H1 (cell line): Measurements from ENCODE around the gene ALOX5. TPM values are rescaled to one million over a fixed set of nuclear protein-coding genes. Genes with fewer than 3 reads are reported as not detected.
A peak's percentile ranks its signal among the peaks of the same experiment; 100 is the strongest.
"Not testable (repeated sequence)": the region's sequence is repeated elsewhere in the genome, so short reads cannot be mapped to it uniquely, and the experiment has no call there.

Experiments
- CTCF ChIA-PET: fragments of 300-600 bp; sonication (Branson Sonifier 250); formaldehyde crosslinking; loops from one replicate; lab custom pipeline; 2021; ENCODE audit not compliant: partially characterized antibody; lab: Charles Lee
- POLR2A ChIA-PET: fragments of 300-600 bp; sonication (Branson Sonifier 250); formaldehyde crosslinking; loops from one replicate; lab custom pipeline; 2021; ENCODE audit warnings: inconsistent platforms; ENCODE audit not compliant: partially characterized antibody; lab: Charles Lee
- DNase-seq, 2 experiments: peaks; one replicate each; pipeline versions ENCODE4 v3.0.0 to v3.0.0-alpha.2; 2010 to 2022; ENCODE audit warnings: low spot score in 2 of 2, low read depth in 1 of 2, mixed read lengths in 1 of 2
- FAIRE-seq: peaks from 2 replicates; lab custom pipeline; 2011; peaks lifted over from hg19 to GRCh38; lab: Jason Lieb, UNC
- H2AFZ ChIP-seq: 2 replicates; pipeline ENCODE4 v1.8.1; 2012; ENCODE audit warnings: low read length, inconsistent platforms
- H2AK5ac ChIP-seq: 2 replicates; pipeline ENCODE4 v1.6.1; 2013; ENCODE audit warnings: low read depth, low read length
- H2BK120ac ChIP-seq: replicated peaks from 2 replicates; pipeline ENCODE3; 2013; ENCODE audit warnings: low read depth, low read length, inconsistent platforms
- H2BK12ac ChIP-seq: 2 replicates; pipeline ENCODE4 v1.6.1; 2013; ENCODE audit warnings: low read depth, low read length
- H2BK15ac ChIP-seq: 2 replicates; pipeline ENCODE4 v1.6.1; 2013; ENCODE audit warnings: low read length
- H2BK20ac ChIP-seq: 2 replicates; pipeline ENCODE4 v1.6.1; 2013; ENCODE audit warnings: low read length
- H2BK5ac ChIP-seq: 2 replicates; pipeline ENCODE4 v1.6.1; 2013; ENCODE audit warnings: low read depth, low read length
- H3K14ac ChIP-seq: 2 replicates; pipeline ENCODE4 v1.6.1; 2013; ENCODE audit warnings: inconsistent platforms; ENCODE audit not compliant: insufficient read length
- H3K18ac ChIP-seq: 2 replicates; pipeline ENCODE4 v1.6.1; 2013; ENCODE audit warnings: low read length; ENCODE audit errors: extremely low read depth
- H3K23ac ChIP-seq: 2 replicates; pipeline ENCODE4 v1.6.1; 2013; ENCODE audit warnings: inconsistent platforms; ENCODE audit not compliant: insufficient read length
- H3K23me2 ChIP-seq: 2 replicates; pipeline ENCODE4 v1.6.1; 2013; ENCODE audit warnings: low read depth, low read length
- H3K27ac ChIP-seq: 2 replicates; pipeline ENCODE4 v1.6.1; 2011; ENCODE audit warnings: low read depth, low read length, inconsistent platforms
- H3K27me3 ChIP-seq, 4 experiments: replicated peaks in 1 of 4; 1 replicate in 1 of 4; 2 replicates in 3 of 4; pipeline versions ENCODE4 v1.6.1 to v1.8.1; 2011 to 2013; ENCODE audit warnings: low read length in 3 of 4, mild to moderate bottlenecking in 3 of 4, inconsistent platforms in 2 of 4, mixed read lengths in 2 of 4, moderate library complexity in 1 of 4; ENCODE audit not compliant: control insufficient read depth in 3 of 4, insufficient read depth in 3 of 4; ENCODE audit errors: extremely low read depth in 1 of 4
- H3K36me3 ChIP-seq, 4 experiments: 2 replicates each; pipeline versions ENCODE4 v1.6.1 to v1.8.1; 2011 to 2013; ENCODE audit warnings: mild to moderate bottlenecking in 4 of 4, low read length in 3 of 4, moderate library complexity in 2 of 4, control low read depth in 1 of 4, inconsistent platforms in 1 of 4; ENCODE audit not compliant: insufficient read depth in 4 of 4, control insufficient read depth in 2 of 4
- H3K4ac ChIP-seq: replicated peaks from 2 replicates; pipeline ENCODE3; 2013; ENCODE audit warnings: low read length, low read depth, mixed read lengths, inconsistent platforms; ENCODE audit not compliant: insufficient read length
- H3K4me1 ChIP-seq, 4 experiments: replicated peaks in 1 of 4; 1 replicate in 1 of 4; 2 replicates in 3 of 4; pipeline versions ENCODE4 v1.6.1 to v1.8.1; 2011 to 2013; ENCODE audit warnings: low read length in 3 of 4, inconsistent platforms in 2 of 4, mixed read lengths in 1 of 4; ENCODE audit not compliant: insufficient read depth in 4 of 4, control insufficient read depth in 3 of 4
- H3K4me2 ChIP-seq, 2 experiments: 2 replicates each; pipeline versions ENCODE4 v1.6.1 to v1.8.1; 2011 to 2013; ENCODE audit warnings: low read depth in 2 of 2, low read length in 2 of 2, control low read depth in 1 of 2, inconsistent platforms in 1 of 2, mild to moderate bottlenecking in 1 of 2; ENCODE audit not compliant: insufficient read depth in 1 of 2
- H3K4me3 ChIP-seq, 4 experiments: fragments of 200-600, 300-600 bp in 1 of 4; sonication (generic), shearing (Covaris generic), sonication (Bioruptor Twin) in 1 of 4; 2 replicates each; pipeline versions ENCODE4 v1.5.1 to v1.8.1; 2011 to 2016; ENCODE audit warnings: low read length in 4 of 4, low read depth in 3 of 4, control low read depth in 2 of 4, inconsistent platforms in 2 of 4, mild to moderate bottlenecking in 2 of 4, mixed read lengths in 1 of 4, moderate library complexity in 1 of 4; ENCODE audit not compliant: insufficient read depth in 2 of 4; ENCODE audit errors: extremely low read depth in 1 of 4
- H3K56ac ChIP-seq: replicated peaks from 2 replicates; pipeline ENCODE3; 2013; ENCODE audit warnings: low read depth, mild to moderate bottlenecking, mixed read lengths, low read length, inconsistent platforms; ENCODE audit not compliant: insufficient read length
- H3K79me1 ChIP-seq: 2 replicates; pipeline ENCODE4 v1.6.1; 2013; ENCODE audit warnings: low read depth, low read length, control low read depth
- H3K79me2 ChIP-seq, 2 experiments: 2 replicates each; pipeline versions ENCODE4 v1.6.1 to v1.8.1; 2012 to 2013; ENCODE audit warnings: low read length in 2 of 2, mild to moderate bottlenecking in 2 of 2, inconsistent platforms in 1 of 2; ENCODE audit not compliant: insufficient read depth in 2 of 2, control insufficient read depth in 1 of 2
- H3K9ac ChIP-seq, 4 experiments: replicated peaks in 1 of 4; 1 replicate in 1 of 4; 2 replicates in 3 of 4; pipeline versions ENCODE4 v1.6.1 to v1.8.1; 2011 to 2013; ENCODE audit warnings: low read depth in 3 of 4, low read length in 3 of 4, control low read depth in 2 of 4, mild to moderate bottlenecking in 2 of 4, moderate library complexity in 2 of 4, inconsistent platforms in 1 of 4; ENCODE audit errors: extremely low read depth in 1 of 4
- H3K9me3 ChIP-seq, 2 experiments: 2 replicates each; pipeline versions ENCODE4 v1.6.1 to v1.8.1; 2012 to 2013; ENCODE audit warnings: mild to moderate bottlenecking in 2 of 2, moderate library complexity in 2 of 2, control low read depth in 1 of 2, inconsistent platforms in 1 of 2, low read depth in 1 of 2, low read length in 1 of 2, mixed read lengths in 1 of 2; ENCODE audit not compliant: insufficient read depth in 2 of 2
- H4K20me1 ChIP-seq, 2 experiments: replicated peaks in 1 of 2; 2 replicates each; pipeline versions ENCODE3 to v1.8.1; 2011 to 2013; ENCODE audit warnings: inconsistent platforms in 2 of 2, low read length in 2 of 2, mild to moderate bottlenecking in 1 of 2; ENCODE audit not compliant: insufficient read depth in 2 of 2, control insufficient read depth in 1 of 2
- H4K5ac ChIP-seq: 2 replicates; pipeline ENCODE4 v1.6.1; 2013; ENCODE audit warnings: low read length, low read depth, mixed read lengths, inconsistent platforms; ENCODE audit not compliant: insufficient read length
- H4K8ac ChIP-seq: 2 replicates; pipeline ENCODE4 v1.8.0; 2013; ENCODE audit warnings: mild to moderate bottlenecking, moderate library complexity, low read length, inconsistent platforms; ENCODE audit not compliant: insufficient read depth; ENCODE audit errors: extremely low read depth
- H4K91ac ChIP-seq: replicated peaks from 2 replicates; pipeline ENCODE3; 2013; ENCODE audit warnings: low read length, mixed read lengths, inconsistent platforms; ENCODE audit not compliant: insufficient read length
- ASH2L ChIP-seq: fragments of 200-600, 300-600 bp; sonication (generic); IDR thresholded peaks from one replicate; pipeline ENCODE4 v1.7.1; 2017; ENCODE audit warnings: low read length
- RBBP5 ChIP-seq: IDR thresholded peaks from 2 replicates; pipeline ENCODE4 v1.7.1; 2012; ENCODE audit warnings: low read depth, mild to moderate bottlenecking, inconsistent platforms, low read length, moderate library complexity, borderline replicate concordance
- TCF12 ChIP-seq: IDR thresholded peaks from 2 replicates; pipeline ENCODE4 v1.6.1; 2011; ENCODE audit warnings: low read depth, mild to moderate bottlenecking, low read length
- YY1 ChIP-seq: IDR thresholded peaks from 2 replicates; pipeline ENCODE4 v1.6.1; 2011; ENCODE audit warnings: low read depth, mild to moderate bottlenecking, low read length
- WGBS, 2 experiments: shearing (Covaris generic) in 1 of 2; methylation state at CpG; one replicate each; pipeline versions ENCODE4 v1.1.6 to v1.1.7; 2013 to 2015; ENCODE audit warnings: low lambda C conversion rate in 2 of 2, mixed read lengths in 2 of 2, inconsistent platforms in 1 of 2, low coverage in 1 of 2, missing lambda C conversion rate in 1 of 2; ENCODE audit not compliant: insufficient replicate concordance in 2 of 2, insufficient coverage in 1 of 2, insufficient read length in 1 of 2; ENCODE audit errors: extremely low coverage in 1 of 2, missing lambda C conversion rate in 1 of 2; 5-methylcytosine and 5-hydroxymethylcytosine counted together
- polyA plus RNA-seq, 7 experiments: library from polyadenylated mRNA; depleted of rRNA in 3 of 7; stranded (reverse) in 5 of 7; unstranded in 2 of 7; fragments of >200 nt in 5 of 7; fragments of 200-250 nt in 2 of 7; gene quantifications; 1 replicate in 5 of 7; 2 replicates in 1 of 7; 4 replicates in 1 of 7; pipeline versions ENCODE4 v1.2.1 to v1.2.3, GENCODE V29; 2011 to 2013; ENCODE audit warnings: missing spikeins in 2 of 7, mixed read lengths in 2 of 7
- total RNA-seq: library from RNA; stranded (reverse); fragmentation: NEBNext Ultra II Directional; extraction: Animal tissue kit (Norgen Biotek cat#: 25700); gene quantifications from 2 replicates; pipeline ENCODE4 v1.2.1, GENCODE V29; 2021

The ALOX5 gene
- total and polyA plus RNA-seq, 2 of the 8 experiments (the other 6 are each of a cell fraction or from before 2014, with no cell fraction given): 1.6 to 3.8 TPM

- POLR2A ChIA-PET, H3K4me1 ChIP-seq, H4K91ac ChIP-seq, H2AK5ac ChIP-seq, H3K27me3 ChIP-seq, H3K9ac ChIP-seq, H3K4me3 ChIP-seq, H3K23ac ChIP-seq, H3K18ac ChIP-seq, H2BK20ac ChIP-seq, H3K79me1 ChIP-seq, H3K9me3 ChIP-seq, H2BK12ac ChIP-seq, H4K20me1 ChIP-seq, H3K27ac ChIP-seq, H3K4ac ChIP-seq: not testable (repeated sequence)
- Histone ChIP-seq H3K4me2 (peak overlapping the region in 1 of 2 experiments; percentile 56; a peak in 3 of 4 replicates), H2AFZ (peak overlapping the region; percentile 99)
- TF ChIP-seq RBBP5 (peak; percentile 35; the same call in 1 of the 2 replicates), ASH2L (peak; percentile 81), TCF12 (0 out of 2 replicates have a peak, but pooled peaks have one; percentile 47), YY1 (peak; percentile 83)
- TF ChIP-seq, all 59 proteins: peak for 4; not testable (repeated sequence) for 55
- H2BK5ac ChIP-seq, H3K56ac ChIP-seq, H2BK120ac ChIP-seq, FAIRE-seq, H3K23me2 ChIP-seq, H3K36me3 ChIP-seq, H4K5ac ChIP-seq, H2BK15ac ChIP-seq, H4K8ac ChIP-seq, DNase-seq, H3K79me2 ChIP-seq, CTCF ChIA-PET, H3K14ac ChIP-seq: not testable (repeated sequence)
- 61% methylated on average over 7 of the region's 7 CpGs; no CpG with 5 or more reads in 1 of the 2 experiments for WGBS, 2 experiments
Observed at GRCh38 chr10:45358961-45359360, 15.1 kb upstream of the ALOX5 start.
